DMS153 (cell line): ENCODE measurements around the gene NEURL1.
"Not testable (repeated sequence)": the region's sequence is repeated elsewhere in the genome, so short reads cannot be mapped to it uniquely, and the experiment has no call there.

Source experiments
- DNase-seq: peaks from one replicate; lab custom pipeline; 2025; lab: John Stamatoyannopoulos, UW

The NEURL1 gene

DNA sequence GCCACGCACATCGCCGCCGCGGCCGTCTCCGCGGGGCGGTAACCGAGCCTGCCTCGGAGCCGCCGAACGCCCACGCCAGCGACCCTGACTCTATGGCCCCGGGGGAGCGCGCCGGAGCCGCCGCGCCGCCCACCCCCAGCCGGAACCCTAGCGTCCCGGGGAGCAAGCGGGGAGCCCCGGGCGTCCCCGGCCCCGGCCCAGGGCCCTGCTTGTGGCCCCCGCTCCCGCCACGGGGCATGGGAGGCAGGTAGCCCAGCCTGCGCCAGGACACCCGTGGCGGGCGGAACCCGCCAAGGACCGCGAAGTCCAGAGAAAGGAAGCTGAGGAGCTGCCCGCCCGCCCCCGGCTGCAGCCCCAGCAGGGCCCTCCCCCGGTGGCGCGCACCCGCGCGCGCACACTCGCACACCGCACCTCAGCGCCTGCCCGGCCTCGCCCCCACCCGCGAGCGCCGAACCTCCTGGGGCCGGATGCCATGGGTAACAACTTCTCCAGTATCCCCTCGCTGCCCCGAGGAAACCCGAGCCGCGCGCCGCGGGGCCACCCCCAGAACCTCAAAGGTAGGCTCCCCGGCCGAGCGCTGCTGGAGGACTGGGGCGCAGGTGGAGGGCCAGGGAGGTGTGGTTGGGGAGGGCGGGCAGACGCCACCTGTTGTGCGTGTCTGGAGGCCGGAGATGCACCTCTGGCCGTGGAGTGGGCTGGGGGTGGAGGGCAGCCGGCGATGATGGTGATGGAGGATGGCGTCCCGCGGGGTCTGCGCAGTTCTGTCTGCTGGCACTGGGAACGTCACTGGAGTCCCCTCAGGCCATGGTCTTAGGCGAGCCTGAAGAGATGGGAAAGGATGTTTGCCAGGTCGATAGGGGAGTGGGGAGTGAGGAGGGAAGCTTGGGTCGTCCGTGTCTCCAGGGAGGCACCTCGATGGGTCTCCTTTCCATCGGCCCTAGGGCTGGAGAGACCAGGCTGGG, 692 bp downstream of the NEURL1 start:
- no peak for DNase-seq

DNA sequence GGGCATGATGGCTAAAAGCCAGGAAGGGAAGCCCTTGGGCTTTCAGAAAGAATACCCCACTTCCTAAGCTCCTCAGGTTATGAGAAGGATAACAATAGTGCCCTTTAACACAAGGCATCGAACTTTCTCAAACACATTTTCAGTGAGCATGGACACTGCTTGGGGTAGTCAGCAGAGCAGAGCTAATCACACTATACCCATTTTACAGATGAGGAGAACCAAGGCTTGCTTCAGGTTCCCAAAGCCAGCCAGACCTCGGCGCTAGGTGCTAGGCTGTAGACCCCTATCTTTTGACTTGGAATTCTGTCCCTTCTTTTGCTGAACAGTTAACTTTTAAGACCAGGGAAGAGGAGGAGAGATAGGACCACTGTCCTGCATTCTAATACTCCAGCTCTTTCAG, 1.8 kb downstream of the NEURL1 start:
- DNase-seq: no peak

DNA sequence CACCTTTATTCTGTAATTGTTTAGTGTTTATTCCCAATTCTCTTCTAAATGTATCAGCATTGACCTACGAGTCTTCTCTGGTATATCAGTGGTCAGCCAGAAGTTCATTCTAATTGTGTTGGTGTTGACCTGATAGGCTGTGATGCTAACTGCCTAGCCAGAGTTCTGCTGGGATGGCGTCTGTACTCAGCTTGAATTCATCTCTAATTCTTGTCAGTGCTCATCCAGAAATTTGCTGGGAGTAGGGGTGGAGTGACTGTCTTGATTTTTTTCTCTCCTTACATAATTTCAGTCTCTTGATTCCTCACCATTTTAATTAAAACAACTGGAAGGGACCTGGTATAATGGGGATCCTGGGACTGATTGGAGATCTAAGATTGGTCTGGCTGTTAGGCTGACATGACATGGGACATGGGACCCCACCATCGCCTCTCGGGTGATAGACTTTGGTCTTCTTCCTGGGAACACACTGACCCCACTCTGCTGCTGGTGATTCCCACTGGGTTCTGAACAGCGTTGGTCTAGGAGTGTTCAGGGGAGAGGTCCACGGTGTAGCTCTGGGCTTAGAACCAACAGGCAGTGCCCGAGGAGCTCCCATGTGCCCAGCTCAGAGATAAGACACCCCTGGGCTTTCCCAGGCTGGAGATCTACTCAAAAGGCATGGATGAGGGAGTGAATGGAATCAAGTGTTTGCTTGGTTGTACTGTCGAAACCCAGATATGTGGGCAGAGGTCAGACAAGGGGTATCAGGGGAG, 3.8 kb downstream of the NEURL1 start:
- DNase-seq: no peak

DNA sequence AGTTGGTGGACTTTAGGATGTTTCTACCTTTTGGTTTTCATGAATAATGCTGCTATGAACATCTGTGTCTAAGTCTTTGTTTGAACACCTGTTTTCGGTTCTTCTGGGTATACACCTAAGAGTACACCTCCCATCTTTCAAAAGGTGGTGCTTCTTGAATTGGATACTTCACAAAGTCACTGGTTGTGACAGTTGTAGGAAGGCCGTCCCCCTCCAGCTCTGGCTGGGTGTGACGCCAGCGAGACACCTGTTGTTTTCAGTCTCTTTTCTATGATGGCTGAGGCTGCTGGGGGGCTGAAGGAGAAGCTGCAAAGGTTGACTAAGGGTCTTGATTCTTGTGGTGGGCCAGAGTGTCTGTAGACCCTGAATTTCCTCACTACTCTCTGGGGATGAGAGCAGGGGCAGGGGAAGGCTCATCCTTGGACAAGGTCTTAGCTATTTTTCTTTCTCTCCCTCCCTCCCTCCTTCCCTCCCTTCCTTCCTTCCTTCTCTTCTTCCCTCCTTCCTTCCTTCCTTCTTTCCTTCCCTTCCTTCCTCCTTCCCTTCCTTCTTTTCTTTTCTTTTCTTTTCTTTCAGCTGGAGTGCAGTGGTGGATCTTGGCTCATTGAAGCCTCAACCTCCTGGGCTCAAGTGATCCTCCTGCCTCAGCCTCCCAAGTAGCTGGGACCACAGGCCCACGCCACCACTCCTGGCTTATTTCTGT, 5.6 kb downstream of the NEURL1 start:
- DNase-seq: no peak

DNA sequence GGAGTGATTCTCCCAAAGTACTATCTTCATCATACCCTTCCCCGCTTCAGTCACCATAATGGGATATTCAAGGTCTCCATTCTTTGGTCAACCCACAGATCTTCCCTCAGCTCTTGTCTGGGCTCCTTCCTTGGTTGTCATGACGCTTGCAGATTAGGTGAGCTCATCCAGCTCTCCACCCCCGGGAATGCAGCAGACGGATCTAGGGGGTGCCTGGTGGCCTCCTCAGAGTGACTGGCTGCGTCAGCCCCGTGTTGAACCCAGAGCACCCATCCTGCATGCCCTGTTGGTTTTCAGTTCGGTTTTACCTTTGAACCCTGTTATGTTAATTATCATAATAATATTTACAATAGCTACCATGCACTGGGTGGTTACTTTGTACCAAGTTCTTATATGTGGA, 6.4 kb downstream of the NEURL1 start:
- DNase-seq: no peak

DNA sequence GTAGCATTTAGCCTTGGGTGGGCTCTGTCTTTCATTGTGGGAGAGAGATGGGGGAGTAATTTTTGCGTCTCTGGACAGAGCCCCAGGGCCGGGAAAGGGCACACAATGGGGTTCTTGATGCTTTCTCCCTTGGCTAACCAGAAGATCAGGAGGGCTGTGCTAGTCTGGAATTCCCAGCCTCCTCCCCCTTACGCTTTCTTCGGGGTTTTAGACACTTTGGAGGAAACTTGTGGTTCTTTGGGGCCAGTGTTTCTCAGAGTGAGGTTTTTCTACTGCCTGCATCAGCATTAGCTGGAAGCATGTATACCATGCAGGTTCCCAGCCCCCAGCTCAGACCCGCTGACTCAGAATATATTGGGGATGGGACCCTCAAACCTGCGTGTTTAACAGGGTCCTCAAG, 7.0 kb downstream of the NEURL1 start:
- DNase-seq: no peak

DNA sequence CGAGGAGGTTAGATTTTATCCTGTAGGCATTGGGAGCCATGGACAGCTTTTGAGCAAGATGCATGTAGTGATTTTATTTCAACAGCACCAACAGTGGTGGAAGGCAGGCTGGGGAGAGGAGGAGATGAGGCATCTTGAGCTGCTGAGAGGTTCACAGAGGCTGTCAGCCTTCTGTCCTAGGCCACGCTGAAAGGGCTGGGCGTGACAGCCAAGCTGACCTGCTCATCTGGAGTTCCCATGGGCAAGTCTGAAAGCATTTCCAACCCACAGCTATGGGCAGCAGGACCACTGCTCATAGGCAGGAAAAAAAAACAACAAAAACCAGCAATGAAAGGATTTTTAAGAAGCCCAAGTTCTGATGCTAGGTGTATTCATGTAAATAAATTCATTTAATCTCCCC, 7.7 kb downstream of the NEURL1 start:
- DNase-seq: no peak

DNA sequence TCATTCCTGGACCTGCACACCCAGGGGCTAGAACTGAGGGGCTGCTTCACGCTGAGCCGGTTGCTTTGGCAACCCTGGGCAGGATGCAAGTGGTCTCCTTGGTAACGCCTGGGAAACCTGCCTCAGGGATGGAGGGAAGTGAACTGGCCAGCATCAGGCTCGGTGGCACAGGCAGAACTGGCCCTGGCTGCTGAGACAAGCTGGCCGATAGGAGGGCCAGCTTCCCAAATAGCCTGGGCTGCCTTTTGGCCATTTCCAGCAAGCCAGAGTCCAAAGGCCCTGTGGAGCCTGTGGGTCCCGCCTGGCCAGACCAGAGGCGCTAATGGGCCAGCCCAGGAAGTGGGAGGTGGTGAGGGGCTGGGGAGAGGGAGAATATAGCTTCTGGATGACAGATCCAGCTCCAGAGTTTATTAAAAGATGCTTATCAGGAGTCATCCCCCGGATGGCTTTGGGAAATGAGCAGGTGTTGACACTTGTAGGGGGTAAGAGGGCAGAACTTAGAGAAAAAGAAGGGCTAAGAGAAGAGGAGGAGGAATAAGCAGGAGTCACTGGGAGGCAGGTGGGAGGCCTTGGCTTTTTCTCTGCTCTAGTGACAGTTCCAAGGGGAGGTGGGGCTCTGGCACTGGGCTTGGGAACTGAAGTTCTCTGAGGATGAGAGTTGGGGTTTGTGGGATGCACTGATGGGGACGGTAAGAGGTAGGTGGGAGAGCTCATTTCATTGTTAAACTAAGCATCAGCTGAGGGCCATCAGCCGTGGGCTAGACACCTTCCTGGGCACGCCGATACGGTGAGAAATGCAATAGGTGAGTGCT, 9.6 kb downstream of the NEURL1 start:
- no peak for DNase-seq

DNA sequence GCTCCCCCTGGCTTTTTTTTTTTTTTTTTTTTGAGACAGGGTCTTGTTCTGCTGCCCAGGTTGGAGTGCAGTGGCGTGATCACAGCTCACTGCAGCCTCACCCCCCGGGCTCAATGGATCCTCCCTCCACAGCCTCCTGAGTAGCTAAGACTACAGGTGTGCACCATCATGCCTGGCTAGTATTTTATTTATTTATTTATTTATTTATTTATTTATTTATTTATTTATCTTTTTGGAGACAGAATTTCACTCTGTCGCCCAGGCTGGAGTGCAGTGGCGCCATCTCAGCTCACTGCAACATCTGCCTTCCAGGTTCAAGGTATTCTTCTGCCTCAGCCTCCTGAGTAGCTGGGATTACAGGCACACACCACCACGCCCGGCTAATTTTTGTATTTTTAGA, 10.3 kb downstream of the NEURL1 start:
- not testable (repeated sequence) for DNase-seq

DNA sequence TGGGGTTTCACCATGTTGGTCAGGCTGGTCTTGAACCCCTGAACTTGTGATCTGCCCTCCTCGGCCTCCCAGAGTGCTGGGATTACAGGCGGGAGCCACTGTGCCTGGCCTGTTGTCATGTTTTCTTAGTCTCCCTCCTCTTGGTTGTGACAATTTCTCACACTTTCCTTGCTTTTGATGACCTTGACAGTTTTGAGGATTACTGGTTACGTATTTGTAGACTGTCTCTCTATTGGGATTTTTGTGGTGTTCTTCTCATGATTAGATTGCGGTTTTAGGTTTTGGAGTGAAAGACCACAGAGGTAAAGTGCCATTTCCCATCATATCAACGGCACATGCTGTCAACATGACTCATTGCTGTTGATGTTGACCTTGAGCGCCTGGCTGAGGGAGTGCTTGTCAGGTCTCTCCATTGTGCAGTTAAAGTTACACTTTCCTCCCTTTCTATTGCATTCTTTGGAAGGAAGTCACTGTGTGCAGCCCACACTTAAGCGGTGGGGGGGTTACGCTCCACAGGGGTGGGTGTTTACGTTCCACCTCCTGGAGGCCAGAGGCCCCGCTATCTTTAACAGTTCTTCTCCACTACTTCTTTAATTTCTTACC, 10.8 kb downstream of the NEURL1 start:
- no peak for DNase-seq

DNA sequence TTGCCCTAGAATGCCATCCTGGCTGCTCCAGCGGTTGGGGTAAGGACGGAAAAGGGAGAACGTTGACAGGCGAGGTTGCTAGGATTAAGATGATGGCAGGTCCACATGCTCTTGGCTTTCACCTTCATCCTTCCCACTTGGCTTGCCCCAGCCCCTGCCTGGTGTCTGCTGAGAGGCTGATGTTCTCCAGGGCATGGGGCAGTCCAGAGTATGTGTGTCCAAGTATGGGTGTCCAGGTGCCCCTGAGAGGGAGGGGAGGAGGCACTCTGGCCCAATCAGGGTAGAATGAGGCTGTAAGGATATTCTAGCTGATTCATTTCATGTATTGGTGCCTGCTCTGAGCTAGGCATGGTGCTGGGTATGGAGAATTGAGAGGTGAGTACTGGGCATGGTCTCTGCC, 12.6 kb downstream of the NEURL1 start:
- DNase-seq: no peak

DNA sequence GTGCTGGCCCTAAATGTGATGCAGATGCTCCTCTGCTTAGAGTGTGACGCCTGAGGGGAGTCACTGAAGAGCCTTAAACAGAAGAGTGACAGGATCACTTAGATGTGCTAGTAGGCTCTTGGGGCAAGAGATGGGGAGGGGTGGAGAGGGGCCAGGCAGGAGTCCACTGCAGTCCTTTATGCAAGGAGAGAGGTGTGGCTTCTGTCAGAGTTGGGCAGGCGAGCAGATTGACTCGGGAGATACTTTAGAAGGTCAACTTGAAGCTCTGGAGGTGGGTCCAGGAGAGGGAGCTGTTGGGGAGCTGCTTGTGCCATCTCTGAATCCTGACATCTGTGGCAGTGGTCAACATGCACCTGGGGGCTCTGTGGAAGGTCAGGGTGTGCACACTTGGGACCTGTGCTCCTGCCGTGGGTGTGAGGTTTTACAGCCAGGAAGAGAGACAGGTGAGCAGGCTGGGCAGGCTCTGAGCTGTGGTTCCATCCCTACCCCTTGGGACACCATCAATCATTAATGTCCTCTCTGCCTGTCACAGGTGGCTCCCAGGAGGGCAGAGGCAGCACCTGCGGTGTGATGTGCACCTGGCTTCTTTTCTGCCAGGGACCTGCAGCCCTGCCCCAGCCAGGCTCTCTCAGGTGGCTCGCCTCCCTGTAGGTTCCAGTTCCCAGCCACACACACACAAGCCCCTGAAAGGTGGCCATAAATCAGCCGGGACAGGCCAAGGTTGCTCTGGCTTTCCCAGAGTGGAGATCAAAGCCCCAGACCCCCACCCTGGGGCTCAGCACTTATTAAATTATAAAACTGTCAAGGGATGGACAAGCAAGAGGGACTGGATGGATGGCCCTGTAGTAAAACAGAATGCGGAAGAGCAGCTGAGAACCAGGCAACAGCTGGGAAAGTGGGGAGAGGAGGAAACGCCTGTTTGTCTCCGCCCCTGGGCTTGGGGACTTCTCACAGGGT, 14.0 kb downstream of the NEURL1 start:
- DNase-seq: peak; percentile 95

DNA sequence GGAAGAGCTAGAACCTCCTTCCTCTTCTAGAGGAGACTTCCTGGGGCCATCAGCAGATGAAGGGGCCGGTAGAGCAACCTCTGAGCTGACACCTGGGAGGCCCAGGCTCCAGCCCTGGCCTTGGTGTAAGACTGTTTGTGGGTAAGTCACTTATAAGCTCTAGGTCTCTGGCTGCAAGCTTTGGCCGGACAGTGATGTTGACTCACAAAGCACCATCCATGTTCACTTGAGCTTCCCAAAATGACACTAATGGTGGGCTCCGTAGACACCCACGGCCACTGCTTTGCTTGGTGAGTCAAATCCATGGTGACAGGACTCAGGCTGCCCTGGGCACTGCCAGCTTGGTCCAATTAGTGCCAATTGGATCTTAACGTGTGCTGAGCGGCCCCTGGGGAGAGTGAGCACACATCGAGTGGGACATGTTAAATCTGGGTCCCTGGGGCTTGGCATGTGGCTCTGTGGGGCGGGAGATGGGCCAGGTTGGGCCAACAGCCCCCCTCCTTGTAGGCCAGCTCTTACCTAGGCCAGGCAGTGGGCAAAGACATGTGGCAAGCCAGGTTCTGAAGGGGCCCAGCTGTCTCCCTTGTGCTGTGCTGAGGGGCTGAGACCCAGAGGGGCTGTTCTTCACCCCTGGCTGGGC, 16.7 kb downstream of the NEURL1 start:
- DNase-seq: no peak

DNA sequence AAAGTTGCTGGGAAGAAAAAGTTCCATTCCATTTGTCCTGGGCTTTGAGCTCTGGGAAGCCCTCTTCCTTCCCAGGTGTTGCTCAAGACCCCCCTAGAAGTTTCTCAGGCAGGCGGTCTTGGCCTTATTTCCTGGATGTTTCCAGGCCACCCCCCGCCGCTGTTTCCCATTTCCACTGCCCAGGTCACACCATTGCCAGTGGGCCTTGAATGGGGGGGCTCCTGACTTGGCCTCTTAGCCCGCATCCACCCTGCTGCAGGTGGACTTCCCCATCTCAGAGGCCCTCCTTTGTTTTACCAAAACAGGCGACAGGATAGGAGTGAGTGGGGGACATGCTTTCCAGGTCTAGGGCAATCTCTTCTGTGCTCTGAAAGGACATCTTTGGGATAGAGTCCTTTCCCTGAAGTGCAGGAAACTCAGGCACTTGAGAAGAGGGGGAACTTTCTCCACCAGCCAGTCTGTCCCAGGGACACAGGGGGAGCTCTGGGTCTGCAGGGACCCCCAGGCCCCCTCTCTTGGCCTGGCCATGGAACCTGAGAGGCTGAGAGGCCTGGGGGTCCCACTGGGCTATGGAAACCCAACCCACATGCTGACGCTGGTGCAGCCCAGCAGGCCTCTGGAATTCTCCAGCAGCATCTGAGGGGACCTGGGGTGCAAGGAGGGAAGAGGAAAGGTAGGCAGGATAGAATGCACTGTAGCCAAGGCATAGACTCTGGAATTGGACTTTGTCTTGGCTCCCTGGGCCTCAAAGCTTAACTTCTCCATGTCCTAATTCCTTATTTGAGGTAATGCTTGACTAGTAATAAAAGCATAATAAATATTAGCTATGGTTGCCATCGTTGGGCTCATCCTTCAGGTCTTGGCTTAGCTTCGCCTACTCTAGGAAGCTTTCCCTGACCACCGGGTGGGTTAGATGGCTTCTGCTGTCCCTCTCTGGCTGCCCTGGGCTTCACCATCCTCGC, 17.6 kb downstream of the NEURL1 start:
- DNase-seq: no peak

DNA sequence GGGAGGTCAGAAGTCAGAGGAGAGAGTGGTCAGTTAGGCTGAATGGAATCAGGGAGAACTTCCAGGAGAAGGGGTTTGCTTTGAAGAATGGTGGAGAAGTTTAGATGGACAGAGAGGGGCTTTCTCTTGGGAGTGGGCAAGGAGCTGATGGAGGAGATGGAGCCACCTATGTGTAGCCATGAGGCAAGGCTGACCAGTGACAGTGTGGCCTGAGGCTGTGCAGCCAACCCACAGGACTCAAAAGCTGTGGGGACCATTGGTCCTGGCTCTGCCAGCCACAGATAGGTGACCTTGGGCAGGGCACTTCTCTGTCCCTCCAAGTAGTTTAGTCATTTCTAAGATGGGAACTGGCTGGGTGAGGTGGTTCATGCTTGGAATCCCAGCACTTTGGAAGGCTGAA, 18.7 kb downstream of the NEURL1 start:
- DNase-seq: no peak

DNA sequence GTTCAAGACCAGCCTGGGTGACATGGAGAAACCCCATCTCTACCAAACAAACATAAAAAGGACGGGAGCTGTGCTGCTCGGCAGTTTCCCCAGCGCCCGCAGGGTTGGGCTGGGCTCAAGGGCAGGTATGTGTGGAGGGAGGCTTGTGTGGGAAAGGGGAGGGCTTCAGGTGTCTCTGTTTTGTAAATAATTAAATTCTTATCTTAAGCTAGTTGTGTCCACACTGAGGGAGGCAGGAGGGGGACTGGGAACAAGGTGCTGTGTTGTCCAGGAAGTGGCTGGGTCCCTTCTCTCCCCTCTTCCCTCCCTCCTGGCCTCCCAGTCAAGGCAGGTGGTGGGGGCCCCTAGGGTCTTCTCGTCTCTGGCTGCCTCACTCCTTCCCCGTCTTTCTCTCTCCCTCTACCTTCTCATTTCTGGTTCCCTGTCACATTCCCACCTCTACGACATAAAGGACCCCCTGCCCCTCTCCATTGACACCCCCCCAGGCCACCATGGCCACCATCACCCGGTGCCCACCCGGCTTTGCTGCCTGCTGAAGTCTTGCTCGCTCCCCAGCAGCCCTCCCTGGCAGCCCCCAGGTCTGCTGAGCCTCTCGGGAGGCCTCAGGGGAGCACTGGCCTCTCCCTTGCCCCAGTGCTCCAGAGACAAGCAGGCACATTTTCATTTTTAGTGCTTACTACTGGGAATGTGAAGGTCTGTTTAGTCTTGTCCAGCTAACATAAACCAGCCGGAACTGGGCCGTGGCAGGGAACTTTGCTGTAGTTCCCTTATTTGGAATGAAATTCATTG, 19.3 kb downstream of the NEURL1 start:
- no peak for DNase-seq

DNA sequence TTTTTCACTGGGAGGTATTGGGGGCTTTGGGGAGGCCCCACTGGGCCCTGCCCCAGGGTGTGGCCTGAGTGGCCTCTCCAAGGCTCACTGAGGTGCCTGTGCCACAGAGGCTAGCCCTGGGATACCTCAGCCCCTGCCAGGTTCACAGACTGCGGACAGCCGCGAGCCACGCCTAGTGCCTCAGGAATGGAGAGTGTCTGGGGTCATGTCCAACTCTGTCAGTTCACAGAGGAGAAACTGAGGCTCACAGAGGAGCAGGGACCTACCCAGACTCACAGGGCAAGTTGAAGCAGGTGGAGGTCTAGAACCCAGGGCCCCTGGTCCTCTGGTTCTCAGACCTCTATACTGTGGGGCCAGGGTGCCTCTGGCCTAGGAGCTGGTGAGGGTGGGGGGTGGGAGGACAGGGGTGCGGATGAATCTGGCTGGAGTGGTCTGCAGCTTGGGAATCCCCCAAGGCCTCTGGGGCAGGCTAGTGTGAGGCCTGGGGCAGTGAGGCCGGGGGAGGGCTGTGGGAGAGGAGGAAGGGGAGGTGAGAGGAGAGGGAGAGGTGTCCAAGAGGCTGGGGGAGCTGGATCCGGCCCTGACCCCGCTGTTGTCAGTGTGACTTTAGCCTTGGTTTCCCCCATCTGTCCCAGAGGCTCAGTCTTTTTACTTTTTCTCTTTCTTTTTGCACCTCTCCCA, 20.0 kb downstream of the NEURL1 start:
- no peak for DNase-seq
